HEK293 (cell line): Measurements from ENCODE around the gene PTCD1.

Experiments
- CTCF ChIA-PET: fragments of 350-600 bp; formaldehyde crosslinking; extraction: SDS; loops from one replicate; lab custom pipeline; 2021; ENCODE audit warnings: antibody characterized with exemption; lab: Yijun Ruan, JAX
- POLR2A ChIA-PET: fragments of 300-600 bp; formaldehyde crosslinking; extraction: SDS; loops from one replicate; lab custom pipeline; 2020; ENCODE audit warnings: antibody characterized with exemption, inconsistent platforms; lab: Yijun Ruan, JAX
- H3K27ac ChIP-seq: fragments of 200-500 bp; sonication (Bioruptor generic); 2 replicates; pipeline ENCODE4 v1.5.1; 2014; ENCODE audit warnings: low read depth, low read length, control low read depth, inconsistent platforms; ENCODE audit errors: extremely low read depth
- H3K36me3 ChIP-seq, 2 experiments: fragments of 200-500 bp in 1 of 2; sonication (Bioruptor generic) in 1 of 2; 1 replicate in 1 of 2; 2 replicates in 1 of 2; pipeline ENCODE4 v1.5.1; 2014 to 2017; ENCODE audit warnings: inconsistent platforms in 2 of 2, low read length in 2 of 2; ENCODE audit not compliant: control insufficient read depth in 2 of 2, insufficient read depth in 1 of 2
- H3K4me1 ChIP-seq: fragments of 200-500 bp; sonication (Bioruptor generic); 2 replicates; pipeline ENCODE4 v1.5.1; 2014; ENCODE audit warnings: mild to moderate bottlenecking, low read length, inconsistent platforms; ENCODE audit not compliant: control insufficient read depth, insufficient read depth
- H3K4me3 ChIP-seq: 2 replicates; pipeline ENCODE4 v1.5.1; 2011; ENCODE audit warnings: low read depth, mild to moderate bottlenecking, control low read depth, low read length, moderate library complexity
- H3K9me3 ChIP-seq: fragments of 200-500 bp; sonication (Bioruptor generic); 2 replicates; pipeline ENCODE4 v1.5.1; 2014; ENCODE audit warnings: low read depth, low read length, inconsistent platforms; ENCODE audit not compliant: control insufficient read depth, insufficient read depth
- GLI4 ChIP-seq: fragments of 450-650 bp; formaldehyde crosslinking; IDR thresholded peaks from 2 replicates; pipeline ENCODE4 v1.5.1; 2016; ENCODE audit warnings: missing biosample characterization, missing genetic modification characterization
- GLIS2 ChIP-seq: fragments of 450-650 bp; formaldehyde crosslinking; IDR thresholded peaks from 2 replicates; pipeline ENCODE4 v1.5.1; 2016; ENCODE audit warnings: missing biosample characterization, missing genetic modification characterization
- KLF16 ChIP-seq: fragments of 450-650 bp; formaldehyde crosslinking; IDR thresholded peaks from 2 replicates; pipeline ENCODE4 v1.5.1; 2017; ENCODE audit warnings: missing biosample characterization, missing genetic modification characterization
- MYNN ChIP-seq: fragments of 450-650 bp; formaldehyde crosslinking; IDR thresholded peaks from 2 replicates; pipeline ENCODE4 v1.5.1; 2016; ENCODE audit warnings: missing biosample characterization, missing genetic modification characterization, borderline replicate concordance
- SCRT1 ChIP-seq: fragments of 450-650 bp; formaldehyde crosslinking; IDR thresholded peaks from 2 replicates; pipeline ENCODE4 v1.5.1; 2016; ENCODE audit warnings: missing biosample characterization, missing genetic modification characterization, borderline replicate concordance
- SETDB1 ChIP-seq: IDR thresholded peaks from one replicate; pipeline ENCODE4 v1.6.1; 2017; ENCODE audit warnings: mild to moderate bottlenecking, low read length, moderate library complexity, mixed read lengths; ENCODE audit not compliant: insufficient read length
- ZNF114 ChIP-seq: fragments of 450-650 bp; formaldehyde crosslinking; IDR thresholded peaks from 2 replicates; pipeline ENCODE4 v1.5.0; 2017; ENCODE audit warnings: missing biosample characterization, missing genetic modification characterization
- ZNF121 ChIP-seq: fragments of 450-650 bp; formaldehyde crosslinking; IDR thresholded peaks from 2 replicates; pipeline ENCODE4 v1.5.1; 2016; ENCODE audit warnings: missing biosample characterization, missing genetic modification characterization
- ZNF133 ChIP-seq: fragments of 450-650 bp; formaldehyde crosslinking; IDR thresholded peaks from 2 replicates; pipeline ENCODE4 v1.5.1; 2016; ENCODE audit warnings: missing biosample characterization, missing genetic modification characterization
- ZNF157 ChIP-seq: fragments of 450-650 bp; formaldehyde crosslinking; IDR thresholded peaks from 2 replicates; pipeline ENCODE4 v1.5.1; 2016; ENCODE audit warnings: missing biosample characterization, missing genetic modification characterization
- ZNF202 ChIP-seq: fragments of 450-650 bp; formaldehyde crosslinking; IDR thresholded peaks from 2 replicates; pipeline ENCODE4 v1.5.1; 2016; ENCODE audit warnings: missing biosample characterization, missing genetic modification characterization, borderline replicate concordance
- ZNF24 ChIP-seq: fragments of 450-650 bp; formaldehyde crosslinking; IDR thresholded peaks from 2 replicates; pipeline ENCODE4 v1.5.1; 2016; ENCODE audit warnings: missing biosample characterization, missing genetic modification characterization
- ZNF280C ChIP-seq: fragments of 450-650 bp; formaldehyde crosslinking; IDR thresholded peaks from 2 replicates; pipeline ENCODE4 v1.5.1; 2016; ENCODE audit warnings: missing biosample characterization, missing genetic modification characterization
- ZNF302 ChIP-seq: fragments of 450-650 bp; formaldehyde crosslinking; IDR thresholded peaks from 2 replicates; pipeline ENCODE4 v1.5.1; 2016; ENCODE audit warnings: missing biosample characterization, missing genetic modification characterization, low read depth
- ZNF433 ChIP-seq: fragments of 450-650 bp; formaldehyde crosslinking; IDR thresholded peaks from 2 replicates; pipeline ENCODE4 v1.5.1; 2016; ENCODE audit warnings: missing biosample characterization, missing genetic modification characterization, low read depth
- ZNF501 ChIP-seq: fragments of 450-650 bp; formaldehyde crosslinking; IDR thresholded peaks from 2 replicates; pipeline ENCODE4 v1.5.1; 2016; ENCODE audit warnings: missing biosample characterization, missing genetic modification characterization
- ZNF529 ChIP-seq: fragments of 450-650 bp; formaldehyde crosslinking; IDR thresholded peaks from 2 replicates; pipeline ENCODE4 v1.5.1; 2017; ENCODE audit warnings: missing genetic modification characterization, missing biosample characterization; ENCODE audit not compliant: insufficient replicate concordance
- ZNF561 ChIP-seq: fragments of 450-650 bp; IDR thresholded peaks from 2 replicates; pipeline ENCODE4 v1.5.1; 2018; ENCODE audit warnings: missing biosample characterization, missing genetic modification characterization, borderline replicate concordance
- ZNF585B ChIP-seq: fragments of 450-650 bp; formaldehyde crosslinking; IDR thresholded peaks from 2 replicates; pipeline ENCODE4 v1.5.1; 2016; ENCODE audit warnings: missing biosample characterization, missing genetic modification characterization
- ZNF791 ChIP-seq: fragments of 450-650 bp; formaldehyde crosslinking; IDR thresholded peaks from 2 replicates; pipeline ENCODE4 v1.5.1; 2016; ENCODE audit warnings: missing biosample characterization, missing genetic modification characterization
- ZSCAN16 ChIP-seq: fragments of 450-650 bp; formaldehyde crosslinking; IDR thresholded peaks from 2 replicates; pipeline ENCODE4 v1.5.1; 2016; ENCODE audit warnings: missing biosample characterization, missing genetic modification characterization
- ZSCAN30 ChIP-seq: fragments of 450-650 bp; IDR thresholded peaks from 2 replicates; pipeline ENCODE4 v1.5.1; 2018; ENCODE audit warnings: missing biosample characterization, mild to moderate bottlenecking, missing genetic modification characterization, moderate library complexity
- TF ChIP-seq, protein P1 (sequence below): fragments of 450-650 bp; formaldehyde crosslinking; IDR thresholded peaks from 2 replicates; pipeline ENCODE4 v1.5.1; 2016; ENCODE audit warnings: missing biosample characterization, missing genetic modification characterization
- TF ChIP-seq, protein P2 (sequence below): fragments of 450-650 bp; IDR thresholded peaks from 2 replicates; pipeline ENCODE4 v1.5.1; 2018; ENCODE audit warnings: missing biosample characterization, missing genetic modification characterization
- TF ChIP-seq, protein P3 (sequence below): fragments of 450-650 bp; formaldehyde crosslinking; IDR thresholded peaks from 2 replicates; pipeline ENCODE4 v1.5.1; 2016; ENCODE audit warnings: missing biosample characterization, missing genetic modification characterization
- TF ChIP-seq, protein P4 (sequence below): fragments of 450-650 bp; formaldehyde crosslinking; IDR thresholded peaks from 2 replicates; pipeline ENCODE4 v1.5.1; 2017; ENCODE audit warnings: missing biosample characterization, mild to moderate bottlenecking, missing genetic modification characterization, moderate library complexity
- TF ChIP-seq, protein P5 (sequence below): fragments of 450-650 bp; IDR thresholded peaks from 2 replicates; pipeline ENCODE4 v1.5.1; 2018; ENCODE audit warnings: missing biosample characterization, mild to moderate bottlenecking, missing genetic modification characterization

Gene PTCD1

DNA sequence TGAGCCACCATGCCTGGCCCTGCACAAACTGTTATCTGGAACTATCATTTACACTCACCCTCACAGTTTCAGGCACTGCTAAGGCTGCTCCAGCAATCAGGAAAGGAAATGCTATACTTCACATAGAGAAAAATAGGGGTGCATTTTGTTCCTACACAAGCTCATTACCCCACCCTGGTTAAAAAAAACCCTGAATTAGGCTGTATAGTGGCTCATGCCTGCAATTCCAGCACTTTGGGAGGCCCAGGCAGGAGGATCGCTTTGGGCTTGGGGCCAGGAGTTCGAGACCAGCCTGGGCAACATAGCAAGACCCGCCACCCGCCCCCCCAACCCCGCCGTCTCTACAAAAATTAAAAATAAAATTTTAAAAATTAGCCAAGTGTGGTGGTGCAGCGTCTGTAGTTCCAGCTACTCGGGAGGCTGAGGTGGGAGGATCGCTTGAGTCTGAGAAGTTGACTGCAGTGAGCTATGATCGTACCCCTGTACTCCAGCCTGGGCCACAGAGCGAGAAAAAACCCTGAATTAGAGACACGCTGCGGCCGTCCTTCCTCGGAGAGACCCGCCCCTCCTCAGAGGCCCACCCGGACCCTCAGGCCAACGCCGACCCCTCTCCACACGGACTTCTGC lies 539 bp downstream of the PTCD1 start (continued):
- TF ChIP-seq SETDB1 (no peak), ZNF561 (no peak), ZNF24 (tag by site-specific recombination) (0 out of 2 replicates have a peak, but pooled peaks have one; percentile 16), ZNF433 (tag by site-specific recombination) (no peak), GLI4 (tag by site-specific recombination) (no peak), ZNF121 (tag by site-specific recombination) (peak; percentile 91), MYNN (tag by site-specific recombination) (no peak), SCRT1 (no peak; the same call in 1 of the 2 replicates), ZSCAN16 (tag by site-specific recombination) (no peak), KLF16 (tag by site-specific recombination) (0 out of 2 replicates have a peak, but pooled peaks have one; percentile 62)
- TF ChIP-seq, protein P1, sequence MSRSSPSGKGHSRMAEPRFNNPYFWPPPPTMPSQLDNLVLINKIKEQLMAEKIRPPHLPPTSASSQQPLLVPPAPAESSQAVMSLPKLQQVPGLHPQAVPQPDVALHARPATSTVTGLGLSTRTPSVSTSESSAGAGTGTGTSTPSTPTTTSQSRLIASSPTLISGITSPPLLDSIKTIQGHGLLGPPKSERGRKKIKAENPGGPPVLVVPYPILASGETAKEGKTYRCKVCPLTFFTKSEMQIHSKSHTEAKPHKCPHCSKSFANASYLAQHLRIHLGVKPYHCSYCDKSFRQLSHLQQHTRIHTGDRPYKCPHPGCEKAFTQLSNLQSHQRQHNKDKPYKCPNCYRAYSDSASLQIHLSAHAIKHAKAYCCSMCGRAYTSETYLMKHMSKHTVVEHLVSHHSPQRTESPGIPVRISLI (tag by site-specific recombination) = no peak
- TF ChIP-seq, protein P2, sequence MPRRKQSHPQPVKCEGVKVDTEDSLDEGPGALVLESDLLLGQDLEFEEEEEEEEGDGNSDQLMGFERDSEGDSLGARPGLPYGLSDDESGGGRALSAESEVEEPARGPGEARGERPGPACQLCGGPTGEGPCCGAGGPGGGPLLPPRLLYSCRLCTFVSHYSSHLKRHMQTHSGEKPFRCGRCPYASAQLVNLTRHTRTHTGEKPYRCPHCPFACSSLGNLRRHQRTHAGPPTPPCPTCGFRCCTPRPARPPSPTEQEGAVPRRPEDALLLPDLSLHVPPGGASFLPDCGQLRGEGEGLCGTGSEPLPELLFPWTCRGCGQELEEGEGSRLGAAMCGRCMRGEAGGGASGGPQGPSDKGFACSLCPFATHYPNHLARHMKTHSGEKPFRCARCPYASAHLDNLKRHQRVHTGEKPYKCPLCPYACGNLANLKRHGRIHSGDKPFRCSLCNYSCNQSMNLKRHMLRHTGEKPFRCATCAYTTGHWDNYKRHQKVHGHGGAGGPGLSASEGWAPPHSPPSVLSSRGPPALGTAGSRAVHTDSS (tag by site-specific recombination) = 0 out of 2 replicates have a peak, but pooled peaks have one; percentile 4

DNA sequence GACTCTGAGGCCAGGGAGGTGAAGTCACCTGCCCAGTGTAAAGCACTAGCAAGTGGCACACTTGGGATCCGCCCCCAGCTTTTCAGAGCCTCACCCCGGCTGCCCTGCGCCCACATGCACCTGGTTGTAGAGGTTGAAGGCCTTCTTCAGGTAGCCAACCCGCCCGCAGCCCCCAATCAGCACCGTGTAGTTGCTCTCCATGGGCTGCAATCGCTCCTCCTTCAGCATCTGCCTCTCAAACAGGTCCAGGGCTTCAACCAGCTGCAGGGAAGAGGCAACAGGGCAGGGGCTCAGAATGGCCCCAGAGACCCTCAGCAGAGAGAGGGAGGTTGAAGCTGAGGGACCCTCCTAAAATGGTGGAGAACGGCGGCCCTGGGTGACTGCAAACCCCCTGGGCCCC lies 5.4 kb downstream of the PTCD1 start:
- no peaks in the 10 kb centered on the region for H3K9me3 ChIP-seq
- H3K4me1 ChIP-seq = peaks cover 5% of the 10 kb centered on the region
- no peak for TF ChIP-seq ZNF133 (tag by site-specific recombination)
- TF ChIP-seq ZNF585B (tag by site-specific recombination) = no peak
- no peak for TF ChIP-seq ZSCAN30 (tag by site-specific recombination)
- no peak for TF ChIP-seq ZNF280C (tag by site-specific recombination)
- TF ChIP-seq ZNF302 (tag by site-specific recombination) = no peak
- no peak for TF ChIP-seq ZNF791 (tag by site-specific recombination)
- TF ChIP-seq ZNF529 (tag by site-specific recombination) = no peak
- TF ChIP-seq GLIS2 (tag by site-specific recombination) = no peak
- no peak for TF ChIP-seq ZNF157 (tag by site-specific recombination)
- TF ChIP-seq ZNF501 = no peak
- TF ChIP-seq ZNF114 (tag by site-specific recombination) = no peak
- TF ChIP-seq, protein P3, sequence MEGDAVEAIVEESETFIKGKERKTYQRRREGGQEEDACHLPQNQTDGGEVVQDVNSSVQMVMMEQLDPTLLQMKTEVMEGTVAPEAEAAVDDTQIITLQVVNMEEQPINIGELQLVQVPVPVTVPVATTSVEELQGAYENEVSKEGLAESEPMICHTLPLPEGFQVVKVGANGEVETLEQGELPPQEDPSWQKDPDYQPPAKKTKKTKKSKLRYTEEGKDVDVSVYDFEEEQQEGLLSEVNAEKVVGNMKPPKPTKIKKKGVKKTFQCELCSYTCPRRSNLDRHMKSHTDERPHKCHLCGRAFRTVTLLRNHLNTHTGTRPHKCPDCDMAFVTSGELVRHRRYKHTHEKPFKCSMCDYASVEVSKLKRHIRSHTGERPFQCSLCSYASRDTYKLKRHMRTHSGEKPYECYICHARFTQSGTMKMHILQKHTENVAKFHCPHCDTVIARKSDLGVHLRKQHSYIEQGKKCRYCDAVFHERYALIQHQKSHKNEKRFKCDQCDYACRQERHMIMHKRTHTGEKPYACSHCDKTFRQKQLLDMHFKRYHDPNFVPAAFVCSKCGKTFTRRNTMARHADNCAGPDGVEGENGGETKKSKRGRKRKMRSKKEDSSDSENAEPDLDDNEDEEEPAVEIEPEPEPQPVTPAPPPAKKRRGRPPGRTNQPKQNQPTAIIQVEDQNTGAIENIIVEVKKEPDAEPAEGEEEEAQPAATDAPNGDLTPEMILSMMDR (tag by site-specific recombination) = no peak
- TF ChIP-seq ZNF202 (tag by site-specific recombination) = no peak
- TF ChIP-seq, protein P4, sequence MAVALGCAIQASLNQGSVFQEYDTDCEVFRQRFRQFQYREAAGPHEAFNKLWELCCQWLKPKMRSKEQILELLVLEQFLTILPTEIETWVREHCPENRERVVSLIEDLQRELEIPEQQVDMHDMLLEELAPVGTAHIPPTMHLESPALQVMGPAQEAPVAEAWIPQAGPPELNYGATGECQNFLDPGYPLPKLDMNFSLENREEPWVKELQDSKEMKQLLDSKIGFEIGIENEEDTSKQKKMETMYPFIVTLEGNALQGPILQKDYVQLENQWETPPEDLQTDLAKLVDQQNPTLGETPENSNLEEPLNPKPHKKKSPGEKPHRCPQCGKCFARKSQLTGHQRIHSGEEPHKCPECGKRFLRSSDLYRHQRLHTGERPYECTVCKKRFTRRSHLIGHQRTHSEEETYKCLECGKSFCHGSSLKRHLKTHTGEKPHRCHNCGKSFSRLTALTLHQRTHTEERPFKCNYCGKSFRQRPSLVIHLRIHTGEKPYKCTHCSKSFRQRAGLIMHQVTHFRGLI (tag by site-specific recombination) = no peak
- TF ChIP-seq, protein P5, sequence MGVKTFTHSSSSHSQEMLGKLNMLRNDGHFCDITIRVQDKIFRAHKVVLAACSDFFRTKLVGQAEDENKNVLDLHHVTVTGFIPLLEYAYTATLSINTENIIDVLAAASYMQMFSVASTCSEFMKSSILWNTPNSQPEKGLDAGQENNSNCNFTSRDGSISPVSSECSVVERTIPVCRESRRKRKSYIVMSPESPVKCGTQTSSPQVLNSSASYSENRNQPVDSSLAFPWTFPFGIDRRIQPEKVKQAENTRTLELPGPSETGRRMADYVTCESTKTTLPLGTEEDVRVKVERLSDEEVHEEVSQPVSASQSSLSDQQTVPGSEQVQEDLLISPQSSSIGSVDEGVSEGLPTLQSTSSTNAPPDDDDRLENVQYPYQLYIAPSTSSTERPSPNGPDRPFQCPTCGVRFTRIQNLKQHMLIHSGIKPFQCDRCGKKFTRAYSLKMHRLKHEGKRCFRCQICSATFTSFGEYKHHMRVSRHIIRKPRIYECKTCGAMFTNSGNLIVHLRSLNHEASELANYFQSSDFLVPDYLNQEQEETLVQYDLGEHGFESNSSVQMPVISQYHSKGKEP (tag by site-specific recombination) = no peak
- CTCF ChIA-PET = interaction anchor here (1.0 kb wide), 1 partner anchor 65 kb away, joined by 3 read pairs; no protein-coding TSS in a partner anchor
- H3K36me3 ChIP-seq = peaks cover 42 to 68% of the 10 kb centered on the region in 2 experiments
- H3K27ac ChIP-seq = no peak overlapping the region
- no peak overlapping the region for H3K4me3 ChIP-seq
- POLR2A ChIA-PET = no interaction called here
